ENCODE data around the gene CD300LG. TPM values are rescaled to one million over a fixed set of nuclear protein-coding genes. Genes with fewer than 3 reads are reported as not detected.

The CD300LG gene
- total RNA-seq, 1 experiment from 2014 or later, result not detected

DNA sequence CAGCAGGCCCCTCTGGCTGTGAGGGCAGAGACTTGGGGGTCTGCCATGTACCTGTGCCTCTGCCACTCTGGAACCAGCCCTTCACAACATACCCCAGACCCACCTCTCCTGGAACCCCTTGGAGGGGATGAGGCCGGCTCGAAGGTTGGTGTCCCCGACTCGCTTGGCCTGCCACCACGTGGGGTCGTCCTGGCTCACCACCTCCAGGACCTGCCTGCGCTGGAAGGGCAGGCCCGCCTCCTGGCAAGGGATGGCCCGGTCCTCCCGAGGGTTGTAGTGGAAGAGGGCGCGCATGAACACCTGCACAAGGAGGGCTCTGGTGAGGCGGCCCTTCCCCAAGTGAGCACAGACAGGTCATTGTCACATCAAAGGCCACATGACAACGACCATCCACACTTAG lies 26.2 kb upstream of the CD300LG start:
- no peak overlapping the region for H3K27ac ChIP-seq
- no peaks in the 10 kb centered on the region for H4K20me1 ChIP-seq (ENCODE audit: insufficient read depth)
- no peaks in the 10 kb centered on the region; the same call in none of the 2 replicates for H3F3A ChIP-seq (ENCODE audit: insufficient read depth, low read depth)
- no peak overlapping the region for H3K4me2 ChIP-seq
- no peak for DNase-seq
- no peaks in the 10 kb centered on the region for H3K9me3 ChIP-seq (ENCODE audit: insufficient read depth, low read depth)
- no peaks in the 10 kb centered on the region for H3K79me2 ChIP-seq (ENCODE audit: low read depth)
- TF ChIP-seq EZH2 (IDR thresholded peaks at IDR 0.05; ENCODE audit: low read depth) (no peak), CTCF (conservative IDR thresholded peaks at IDR 0.05) (no peak)
- no peak overlapping the region for H3K4me3 ChIP-seq
- ChIA-PET POLR2A (ENCODE audit: unreplicated experiment) (interaction anchor here (0.7 kb wide), 1 partner anchor 90 kb away, joined by 4 read pairs; no protein-coding TSS in a partner anchor), CTCF (no interaction called here)
- peaks cover 4% of the 10 kb centered on the region; the same call in 1 of the 2 replicates for H3K4me1 ChIP-seq (replicated peaks; ENCODE audit: insufficient read depth)
- intact Hi-C loops (cut with micrococcal nuclease; ENCODE audit: unreplicated experiment), result no loop called here
- no peaks in the 10 kb centered on the region for H3K27me3 ChIP-seq (ENCODE audit: insufficient read depth, low read depth)
- H2AFZ ChIP-seq, result no peak overlapping the region
- no peaks in the 10 kb centered on the region for H3K9me2 ChIP-seq (ENCODE audit: insufficient read depth)
- no TSS peak for BruUV-seq (replicated peaks)
- no peaks in the 10 kb centered on the region for H3K36me3 ChIP-seq (ENCODE audit: low read depth)

DNA sequence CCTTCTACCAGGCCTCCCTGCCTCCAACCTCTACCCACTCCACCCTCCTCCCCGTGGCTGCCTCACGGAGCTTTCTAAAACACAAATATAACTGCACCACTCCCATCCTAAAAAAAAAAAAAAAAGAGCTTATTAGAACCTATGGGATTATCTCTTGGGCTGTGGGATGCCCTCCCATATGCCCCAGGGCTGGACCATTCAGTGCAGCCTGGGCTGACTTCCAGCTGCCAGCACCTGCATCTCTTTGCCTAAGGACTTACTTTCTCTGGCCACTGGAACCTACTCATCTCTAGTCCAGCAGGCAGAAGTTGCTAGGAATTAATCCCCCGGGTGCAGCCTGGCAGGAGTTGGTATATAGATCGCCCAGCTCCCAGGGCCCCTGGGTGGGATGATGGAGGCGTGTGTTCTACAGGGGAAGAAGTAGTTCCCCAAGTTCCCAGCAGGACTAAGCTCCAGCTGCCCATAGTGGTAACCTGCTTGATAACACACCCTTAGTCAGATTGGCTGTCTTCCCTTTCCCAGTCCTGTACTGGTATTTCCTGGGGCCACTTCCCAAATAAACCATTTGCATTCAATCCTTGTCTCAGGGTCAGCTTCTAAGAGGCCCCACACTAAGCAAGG lies 24.3 kb upstream of the CD300LG start:
- H3K27me3 ChIP-seq (ENCODE audit: insufficient read depth, low read depth), result no peaks in the 10 kb centered on the region
- H3F3A ChIP-seq (ENCODE audit: insufficient read depth, low read depth), result no peaks in the 10 kb centered on the region; the same call in none of the 2 replicates
- no peaks in the 10 kb centered on the region for H3K9me2 ChIP-seq (ENCODE audit: insufficient read depth)
- no peak overlapping the region for H3K4me2 ChIP-seq
- no peaks in the 10 kb centered on the region for H3K79me2 ChIP-seq (ENCODE audit: low read depth)
- intact Hi-C loops (cut with micrococcal nuclease; ENCODE audit: unreplicated experiment), result no loop called here
- POLR2A ChIA-PET (ENCODE audit: unreplicated experiment), result interaction anchor here (0.6 kb wide), 1 partner anchor 22 kb away, joined by 3 read pairs; no protein-coding TSS in a partner anchor
- no peaks in the 10 kb centered on the region for H3K9me3 ChIP-seq (ENCODE audit: insufficient read depth, low read depth)
- DNase-seq, result no peak
- BruUV-seq (replicated peaks), result no TSS peak
- no peaks in the 10 kb centered on the region for H4K20me1 ChIP-seq (ENCODE audit: insufficient read depth)
- no peak overlapping the region for H3K27ac ChIP-seq
- TF ChIP-seq EZH2 (IDR thresholded peaks at IDR 0.05; ENCODE audit: low read depth), result no peak
- no peak for TF ChIP-seq CTCF (conservative IDR thresholded peaks at IDR 0.05)
- H3K4me3 ChIP-seq, result no peak overlapping the region
- H2AFZ ChIP-seq, result no peak overlapping the region
- no peaks in the 10 kb centered on the region for H3K4me1 ChIP-seq (replicated peaks; ENCODE audit: insufficient read depth)
- CTCF ChIA-PET, result interaction anchor here (0.6 kb wide), 1 partner anchor 132 kb away, joined by 9 read pairs; no protein-coding TSS in a partner anchor
- H3K36me3 ChIP-seq (ENCODE audit: low read depth), result no peaks in the 10 kb centered on the region

- H3K9me3 ChIP-seq (ENCODE audit: insufficient read depth, low read depth), result no peaks in the 10 kb centered on the region
- TF ChIP-seq CTCF (conservative IDR thresholded peaks at IDR 0.05), result no peak
- TF ChIP-seq EZH2 (IDR thresholded peaks at IDR 0.05; ENCODE audit: low read depth), result no peak
- H3K9me2 ChIP-seq (ENCODE audit: insufficient read depth), result no peaks in the 10 kb centered on the region
- no peak overlapping the region for H3K4me2 ChIP-seq
- POLR2A ChIA-PET (ENCODE audit: unreplicated experiment), result interaction anchor here (0.6 kb wide), 1 partner anchor 23 kb away, joined by 3 read pairs; no protein-coding TSS in a partner anchor
- no peaks in the 10 kb centered on the region for H3K4me1 ChIP-seq (replicated peaks; ENCODE audit: insufficient read depth)
- H3K79me2 ChIP-seq (ENCODE audit: low read depth), result no peaks in the 10 kb centered on the region
- no peaks in the 10 kb centered on the region for H3K36me3 ChIP-seq (ENCODE audit: low read depth)
- BruUV-seq (replicated peaks), result no TSS peak
- H2AFZ ChIP-seq, result no peak overlapping the region
- H3K4me3 ChIP-seq, result no peak overlapping the region
- no peaks in the 10 kb centered on the region; the same call in 1 of the 2 replicates for H3F3A ChIP-seq (ENCODE audit: insufficient read depth, low read depth)
- H3K27me3 ChIP-seq (ENCODE audit: insufficient read depth, low read depth), result no peaks in the 10 kb centered on the region
- H4K20me1 ChIP-seq (ENCODE audit: insufficient read depth), result no peaks in the 10 kb centered on the region
- CTCF ChIA-PET, result no interaction called here
- intact Hi-C loops (cut with micrococcal nuclease; ENCODE audit: unreplicated experiment), result no loop called here
- H3K27ac ChIP-seq, result no peak overlapping the region
- DNase-seq, result no peak
These were observed 23.5 kb upstream of the CD300LG start for GRCh38 chr17:43823350-43824084.
